Measurements from ENCODE around the gene TXLNB.

DNA sequence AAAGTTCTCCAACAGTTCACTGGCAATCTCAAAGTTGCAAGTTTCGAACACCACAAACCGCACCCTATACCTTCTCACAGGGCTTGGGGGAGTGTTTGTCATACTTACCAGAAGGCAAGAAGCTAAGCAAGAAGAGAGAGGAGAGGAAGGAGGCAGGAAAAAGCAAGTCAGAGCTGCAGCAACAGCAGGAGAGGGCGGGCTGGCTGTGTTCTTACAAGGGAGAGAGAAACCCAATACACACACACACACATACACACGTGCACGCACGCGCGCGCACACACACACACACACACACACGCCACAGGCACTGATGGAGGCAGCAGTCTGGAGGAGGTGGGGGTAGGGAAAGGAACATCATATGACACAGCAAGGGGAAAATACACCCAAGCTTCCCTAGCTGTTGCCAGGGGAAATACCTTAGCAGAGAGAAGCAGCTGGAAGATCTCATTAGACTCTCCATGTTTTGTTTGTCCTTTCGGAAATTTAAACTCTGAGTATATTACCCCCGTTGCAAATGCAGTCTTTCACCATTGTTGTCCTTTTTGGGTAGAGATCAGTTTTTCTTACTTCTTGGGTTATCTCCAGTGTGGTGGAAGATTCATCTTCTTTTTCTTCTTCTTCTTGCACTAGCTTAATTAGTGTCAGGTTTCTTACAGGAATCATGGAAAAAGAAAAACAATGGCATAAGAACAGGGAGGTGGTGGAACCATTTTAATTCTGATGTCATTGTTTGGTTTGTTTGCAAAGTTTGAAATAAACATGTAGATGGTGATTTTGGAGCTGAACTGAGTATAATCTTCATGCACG, at the start of gene TXLNB:
- TF ChIP-seq, protein P1, sequence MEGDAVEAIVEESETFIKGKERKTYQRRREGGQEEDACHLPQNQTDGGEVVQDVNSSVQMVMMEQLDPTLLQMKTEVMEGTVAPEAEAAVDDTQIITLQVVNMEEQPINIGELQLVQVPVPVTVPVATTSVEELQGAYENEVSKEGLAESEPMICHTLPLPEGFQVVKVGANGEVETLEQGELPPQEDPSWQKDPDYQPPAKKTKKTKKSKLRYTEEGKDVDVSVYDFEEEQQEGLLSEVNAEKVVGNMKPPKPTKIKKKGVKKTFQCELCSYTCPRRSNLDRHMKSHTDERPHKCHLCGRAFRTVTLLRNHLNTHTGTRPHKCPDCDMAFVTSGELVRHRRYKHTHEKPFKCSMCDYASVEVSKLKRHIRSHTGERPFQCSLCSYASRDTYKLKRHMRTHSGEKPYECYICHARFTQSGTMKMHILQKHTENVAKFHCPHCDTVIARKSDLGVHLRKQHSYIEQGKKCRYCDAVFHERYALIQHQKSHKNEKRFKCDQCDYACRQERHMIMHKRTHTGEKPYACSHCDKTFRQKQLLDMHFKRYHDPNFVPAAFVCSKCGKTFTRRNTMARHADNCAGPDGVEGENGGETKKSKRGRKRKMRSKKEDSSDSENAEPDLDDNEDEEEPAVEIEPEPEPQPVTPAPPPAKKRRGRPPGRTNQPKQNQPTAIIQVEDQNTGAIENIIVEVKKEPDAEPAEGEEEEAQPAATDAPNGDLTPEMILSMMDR (IDR thresholded peaks at IDR 0.05), result peak in 3 of 12 donors; percentile 9 to 30 (median 19)
- no peak for TF ChIP-seq POLR2A (IDR thresholded peaks at IDR 0.05)
